GM23248 (cell line): Measurements from ENCODE around the gene SPRR1A. TPM values are rescaled to one million over a fixed set of nuclear protein-coding genes. Genes with fewer than 3 reads are reported as not detected.

Experiments used
- DNase-seq: peaks from one replicate; pipeline ENCODE4 v3.0.0-alpha.2; 2015
- H2AFZ ChIP-seq: fragments of 200-600 bp; sonication (generic); 2 replicates; pipeline ENCODE4 v1.6.1; 2016; ENCODE audit warnings: antibody characterized with exemption
- H3F3A ChIP-seq: fragments of 200-600 bp; sonication (generic); 2 replicates; pipeline ENCODE4 v1.6.1; 2016; ENCODE audit warnings: mild to moderate bottlenecking, antibody characterized with exemption, mixed run types; ENCODE audit not compliant: insufficient read depth
- H3K27ac ChIP-seq: fragments of 200-600 bp; sonication (generic); 2 replicates; pipeline ENCODE4 v1.5.1; 2016; ENCODE audit warnings: mild to moderate bottlenecking
- H3K27me3 ChIP-seq: fragments of 200-600 bp; sonication (generic); replicated peaks from 2 replicates; pipeline ENCODE4 v1.6.1; 2016; ENCODE audit warnings: mild to moderate bottlenecking; ENCODE audit not compliant: insufficient read depth
- H3K36me3 ChIP-seq: fragments of 200-600 bp; sonication (generic); 2 replicates; pipeline ENCODE4 v1.6.1; 2016; ENCODE audit warnings: low read depth, mild to moderate bottlenecking
- H3K4me1 ChIP-seq: fragments of 200-600 bp; sonication (generic); 2 replicates; pipeline ENCODE4 v1.6.1; 2016; ENCODE audit warnings: mild to moderate bottlenecking; ENCODE audit not compliant: insufficient read depth
- H3K4me2 ChIP-seq: fragments of 200-600 bp; sonication (generic); one replicate; pipeline ENCODE4 v1.6.1; 2016; ENCODE audit warnings: mild to moderate bottlenecking; ENCODE audit not compliant: unreplicated experiment
- H3K4me3 ChIP-seq: fragments of 200-600 bp; sonication (generic); 2 replicates; pipeline ENCODE4 v1.5.1; 2016; ENCODE audit warnings: mild to moderate bottlenecking
- H3K79me2 ChIP-seq: fragments of 200-600 bp; sonication (generic); 2 replicates; pipeline ENCODE4 v1.6.1; 2016; ENCODE audit warnings: mild to moderate bottlenecking; ENCODE audit not compliant: insufficient read depth
- H3K9ac ChIP-seq: fragments of 200-600 bp; sonication (generic); 2 replicates; pipeline ENCODE4 v1.6.1; 2016; ENCODE audit warnings: mild to moderate bottlenecking
- H3K9me2 ChIP-seq: fragments of 200-600 bp; sonication (generic); 2 replicates; pipeline ENCODE4 v1.6.1; 2016; ENCODE audit warnings: mixed run types, mild to moderate bottlenecking, moderate library complexity; ENCODE audit not compliant: insufficient read depth
- H3K9me3 ChIP-seq: fragments of 200-600 bp; sonication (generic); one replicate; pipeline ENCODE4 v1.6.1; 2017; ENCODE audit warnings: low read depth
- H4K20me1 ChIP-seq: fragments of 200-600 bp; sonication (generic); 2 replicates; pipeline ENCODE4 v1.6.0; 2016; ENCODE audit not compliant: insufficient read depth
- EZH2 ChIP-seq: fragments of 200-600 bp; sonication (generic); IDR thresholded peaks from 2 replicates; pipeline ENCODE4 v1.6.1; 2018; ENCODE audit warnings: antibody characterized with exemption, mild to moderate bottlenecking; ENCODE audit not compliant: insufficient read depth, poor library complexity, severe bottlenecking
- EZH2phosphoT487 ChIP-seq: fragments of 200-600 bp; sonication (generic); IDR thresholded peaks from 2 replicates; pipeline ENCODE4 v1.6.1; 2018; ENCODE audit warnings: antibody characterized with exemption, moderate library complexity, mild to moderate bottlenecking, low read depth; ENCODE audit not compliant: insufficient read depth
- WGBS, 2 experiments: methylation state at CpG; one replicate each; pipeline ENCODE4 v1.1.6; 2015 to 2017; ENCODE audit warnings: low lambda C conversion rate in 2 of 2, low coverage in 1 of 2; ENCODE audit errors: missing lambda C conversion rate in 2 of 2; 5-methylcytosine and 5-hydroxymethylcytosine counted together
- in situ Hi-C: fragments of 300-500 bp; cut with MboI; formaldehyde crosslinking; loops from 2 replicates; pipeline ENCODE4 v1.15.0; 2020
- polyA plus RNA-seq: library from polyadenylated mRNA; unstranded; fragments of >200 nt; fragmentation: Nextera tagmentation; extraction: Ambion mirVana; gene quantifications from 2 replicates; pipeline ENCODE4 v1.2.1, GENCODE V29; 2016
- total RNA-seq: library from RNA; depleted of rRNA; stranded (reverse); fragments of >200 nt; shearing (Covaris generic); gene quantifications from 2 replicates; pipeline ENCODE4 v1.2.3, GENCODE V29; 2014

The SPRR1A gene
- total and polyA plus RNA-seq, 2 experiments from 2014 or later, result not detected

DNA sequence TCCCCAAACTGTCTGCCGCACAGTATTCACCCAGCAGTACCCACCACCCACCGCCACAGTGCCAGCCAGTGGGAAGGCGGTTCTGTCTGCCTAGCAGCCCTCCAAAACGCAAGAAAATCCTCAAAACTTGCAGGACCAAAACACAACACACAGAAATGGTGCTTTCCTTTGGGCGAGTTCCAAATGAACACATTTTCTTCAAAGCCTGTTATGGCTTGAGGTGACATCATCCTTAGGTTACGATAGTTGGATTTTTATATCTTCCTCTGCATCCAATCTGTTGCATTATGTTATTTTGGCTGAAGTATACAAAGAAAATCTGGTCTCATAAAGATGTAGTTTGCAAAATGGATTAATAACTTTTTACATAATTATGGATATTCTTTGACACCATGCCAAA is 9.3 kb downstream of the SPRR1A start:
- no peak overlapping the region for H3K4me2 ChIP-seq
- in situ Hi-C loops, result no loop called here

DNA sequence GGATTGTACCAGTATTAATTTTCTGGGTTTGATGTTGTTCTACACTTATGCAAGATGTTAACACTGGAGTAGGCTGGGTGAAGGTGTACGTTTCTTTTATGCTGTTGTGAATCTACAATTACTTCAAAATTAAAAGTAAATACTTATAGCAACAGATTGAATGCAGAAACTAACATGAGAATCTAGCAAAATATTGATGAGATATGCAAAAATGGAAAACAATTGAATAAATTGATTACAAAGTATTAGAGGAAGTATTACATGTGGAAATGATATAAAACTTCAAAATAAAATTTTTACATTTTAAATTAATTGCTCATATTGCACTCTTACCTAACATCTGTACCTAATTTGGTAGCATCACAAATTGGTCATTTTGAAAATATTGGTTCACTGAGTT is 12.0 kb downstream of the SPRR1A start:
- no peak for DNase-seq
- no peak overlapping the region for H3K4me2 ChIP-seq
- H3K4me3 ChIP-seq, result no peak overlapping the region
- 0 to 9% methylated on average over 1 of the region's 1 CpG for WGBS, 2 experiments
- H2AFZ ChIP-seq, result no peak overlapping the region
- peaks cover 2% of the 10 kb centered on the region for H3K27me3 ChIP-seq
- no peaks in the 10 kb centered on the region for H3K79me2 ChIP-seq
- H3K27ac ChIP-seq, result no peak overlapping the region
- H4K20me1 ChIP-seq, result no peaks in the 10 kb centered on the region
- no peaks in the 10 kb centered on the region for H3K9me3 ChIP-seq
- in situ Hi-C loops, result no loop called here
- TF ChIP-seq EZH2 (no peak), EZH2phosphoT487 (no peak)
- H3K4me1 ChIP-seq, result no peaks in the 10 kb centered on the region
- H3K9me2 ChIP-seq, result no peaks in the 10 kb centered on the region
- no peak overlapping the region for H3K9ac ChIP-seq
- H3F3A ChIP-seq, result no peaks in the 10 kb centered on the region
- no peaks in the 10 kb centered on the region for H3K36me3 ChIP-seq

More for the DNA sequence above, 9.3 kb downstream of the SPRR1A start:
- TF ChIP-seq EZH2 (no peak), EZH2phosphoT487 (no peak)
- WGBS, 2 experiments, result 16 to 19% methylated on average over 6 of the region's 6 CpGs
- Histone ChIP-seq H2AFZ (no peak overlapping the region), H3K4me3 (no peak overlapping the region), H3K9me3 (no peaks in the 10 kb centered on the region), H3K79me2 (no peaks in the 10 kb centered on the region), H3F3A (no peaks in the 10 kb centered on the region), H3K27ac (no peak overlapping the region), H3K9me2 (no peaks in the 10 kb centered on the region), H3K27me3 (peaks cover 2% of the 10 kb centered on the region; the same call in 1 of the 2 replicates), H4K20me1 (no peaks in the 10 kb centered on the region), H3K36me3 (no peaks in the 10 kb centered on the region), H3K9ac (no peak overlapping the region), H3K4me1 (no peaks in the 10 kb centered on the region)
- no peak for DNase-seq

DNA sequence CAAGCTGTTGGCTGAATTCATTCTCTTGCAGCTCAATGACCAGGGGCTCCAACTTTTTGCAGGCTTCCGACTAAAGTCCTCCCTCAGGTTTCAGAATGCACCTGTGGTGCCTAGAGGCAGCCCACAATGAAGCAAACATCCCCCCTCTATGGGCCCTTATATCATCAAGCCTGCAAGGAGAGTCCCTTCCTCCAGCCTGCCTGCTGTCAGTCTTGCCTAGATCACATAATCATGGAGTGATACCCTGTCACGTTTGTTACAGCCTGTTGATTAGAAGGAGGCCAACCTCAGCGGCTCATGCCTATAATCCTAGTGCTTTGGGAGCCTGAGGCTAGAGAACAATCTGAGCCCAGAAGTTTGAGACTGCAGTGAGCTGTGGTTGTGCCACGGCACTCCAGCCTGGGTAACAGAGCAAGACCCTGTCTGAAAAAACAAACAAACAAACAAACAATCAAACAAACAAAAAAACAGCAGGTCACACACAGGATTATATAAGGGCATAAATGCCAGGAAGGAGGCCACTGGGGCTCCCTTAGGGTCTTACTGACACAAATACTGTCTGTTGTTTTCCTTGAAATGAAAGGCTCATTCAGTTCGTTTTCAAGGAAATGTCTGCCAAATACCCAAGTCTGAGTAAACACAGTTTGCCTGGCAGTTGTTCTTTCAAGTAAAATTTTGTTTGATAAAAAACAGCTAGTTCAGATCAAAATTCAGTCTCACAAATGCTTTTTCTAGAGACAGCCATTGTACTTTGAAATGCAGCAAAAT is 12.9 kb downstream of the SPRR1A start:
- in situ Hi-C loops, result no loop called here
- Histone ChIP-seq H3K9me3 (no peaks in the 10 kb centered on the region), H3K27me3 (peaks cover 2% of the 10 kb centered on the region), H2AFZ (no peak overlapping the region), H3K9me2 (no peaks in the 10 kb centered on the region), H3K79me2 (no peaks in the 10 kb centered on the region), H3K4me1 (no peaks in the 10 kb centered on the region), H4K20me1 (no peaks in the 10 kb centered on the region), H3K27ac (no peak overlapping the region), H3K4me3 (no peak overlapping the region), H3F3A (no peaks in the 10 kb centered on the region), H3K4me2 (no peak overlapping the region), H3K9ac (no peak overlapping the region), H3K36me3 (no peaks in the 10 kb centered on the region)
- no peak for DNase-seq
- TF ChIP-seq EZH2, result no peak
- no peak for TF ChIP-seq EZH2phosphoT487
- WGBS, 2 experiments, result 9 to 13% methylated on average over 5 of the region's 5 CpGs

DNA sequence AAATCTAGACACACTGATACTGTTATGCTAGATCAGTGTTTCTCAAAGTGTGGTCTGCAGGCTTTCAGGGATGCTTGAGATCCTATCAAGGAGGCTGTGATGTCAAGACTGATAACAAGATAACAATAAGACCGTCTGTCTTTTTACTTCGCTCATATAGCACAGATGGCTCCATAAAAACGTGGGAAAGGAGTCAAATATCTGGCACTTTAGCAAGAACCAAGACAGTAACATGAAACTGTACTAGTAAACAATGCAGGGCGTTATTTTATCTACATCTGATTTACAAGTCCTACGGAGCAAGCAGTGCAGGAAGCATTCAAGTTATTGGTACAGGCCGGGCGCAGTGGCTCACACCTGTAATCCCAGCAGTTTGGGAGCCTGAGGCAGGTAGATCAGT is 14.0 kb downstream of the SPRR1A start:
- no peak overlapping the region for H3K27ac ChIP-seq
- no peak overlapping the region for H3K4me2 ChIP-seq
- peaks cover 2% of the 10 kb centered on the region for H3K27me3 ChIP-seq
- 9 to 18% methylated on average over 7 of the region's 7 CpGs for WGBS, 2 experiments
- TF ChIP-seq EZH2phosphoT487, result no peak
- no peaks in the 10 kb centered on the region for H3F3A ChIP-seq
- no peak for DNase-seq
- H3K9ac ChIP-seq, result no peak overlapping the region
- H3K4me3 ChIP-seq, result no peak overlapping the region
- no peaks in the 10 kb centered on the region for H3K9me3 ChIP-seq
- no peak overlapping the region for H2AFZ ChIP-seq
- H4K20me1 ChIP-seq, result no peaks in the 10 kb centered on the region
- H3K4me1 ChIP-seq, result no peaks in the 10 kb centered on the region
- no peaks in the 10 kb centered on the region for H3K36me3 ChIP-seq
- in situ Hi-C loops, result no loop called here
- H3K9me2 ChIP-seq, result no peaks in the 10 kb centered on the region
- H3K79me2 ChIP-seq, result no peaks in the 10 kb centered on the region
